H1 (cell line): ENCODE measurements around the gene COL8A2. TPM values are rescaled to one million over a fixed set of nuclear protein-coding genes. Genes with fewer than 3 reads are reported as not detected.

Experiments
- CTCF ChIA-PET: fragments of 300-600 bp; sonication (Branson Sonifier 250); formaldehyde crosslinking; loops from one replicate; lab custom pipeline; 2021; ENCODE audit not compliant: partially characterized antibody; lab: Charles Lee
- POLR2A ChIA-PET: fragments of 300-600 bp; sonication (Branson Sonifier 250); formaldehyde crosslinking; loops from one replicate; lab custom pipeline; 2021; ENCODE audit warnings: inconsistent platforms; ENCODE audit not compliant: partially characterized antibody; lab: Charles Lee
- DNase-seq, 2 experiments: peaks; one replicate each; pipeline versions ENCODE4 v3.0.0 to v3.0.0-alpha.2; 2010 to 2022; ENCODE audit warnings: low spot score in 2 of 2, low read depth in 1 of 2, mixed read lengths in 1 of 2
- FAIRE-seq: peaks from 2 replicates; lab custom pipeline; 2011; peaks lifted over from hg19 to GRCh38; lab: Jason Lieb, UNC
- H2AFZ ChIP-seq: 2 replicates; pipeline ENCODE4 v1.8.1; 2012; ENCODE audit warnings: low read length, inconsistent platforms
- H2AK5ac ChIP-seq: 2 replicates; pipeline ENCODE4 v1.6.1; 2013; ENCODE audit warnings: low read depth, low read length
- H2BK120ac ChIP-seq: replicated peaks from 2 replicates; pipeline ENCODE3; 2013; ENCODE audit warnings: low read depth, low read length, inconsistent platforms
- H2BK12ac ChIP-seq: 2 replicates; pipeline ENCODE4 v1.6.1; 2013; ENCODE audit warnings: low read depth, low read length
- H2BK15ac ChIP-seq: 2 replicates; pipeline ENCODE4 v1.6.1; 2013; ENCODE audit warnings: low read length
- H2BK20ac ChIP-seq: 2 replicates; pipeline ENCODE4 v1.6.1; 2013; ENCODE audit warnings: low read length
- H2BK5ac ChIP-seq: 2 replicates; pipeline ENCODE4 v1.6.1; 2013; ENCODE audit warnings: low read depth, low read length
- H3K14ac ChIP-seq: 2 replicates; pipeline ENCODE4 v1.6.1; 2013; ENCODE audit warnings: inconsistent platforms; ENCODE audit not compliant: insufficient read length
- H3K18ac ChIP-seq: 2 replicates; pipeline ENCODE4 v1.6.1; 2013; ENCODE audit warnings: low read length; ENCODE audit errors: extremely low read depth
- H3K23ac ChIP-seq: 2 replicates; pipeline ENCODE4 v1.6.1; 2013; ENCODE audit warnings: inconsistent platforms; ENCODE audit not compliant: insufficient read length
- H3K23me2 ChIP-seq: 2 replicates; pipeline ENCODE4 v1.6.1; 2013; ENCODE audit warnings: low read depth, low read length
- H3K27ac ChIP-seq: 2 replicates; pipeline ENCODE4 v1.6.1; 2011; ENCODE audit warnings: low read depth, low read length, inconsistent platforms
- H3K27me3 ChIP-seq, 4 experiments: replicated peaks in 1 of 4; 1 replicate in 1 of 4; 2 replicates in 3 of 4; pipeline versions ENCODE4 v1.6.1 to v1.8.1; 2011 to 2013; ENCODE audit warnings: low read length in 3 of 4, mild to moderate bottlenecking in 3 of 4, inconsistent platforms in 2 of 4, mixed read lengths in 2 of 4, moderate library complexity in 1 of 4; ENCODE audit not compliant: control insufficient read depth in 3 of 4, insufficient read depth in 3 of 4; ENCODE audit errors: extremely low read depth in 1 of 4
- H3K36me3 ChIP-seq, 4 experiments: 2 replicates each; pipeline versions ENCODE4 v1.6.1 to v1.8.1; 2011 to 2013; ENCODE audit warnings: mild to moderate bottlenecking in 4 of 4, low read length in 3 of 4, moderate library complexity in 2 of 4, control low read depth in 1 of 4, inconsistent platforms in 1 of 4; ENCODE audit not compliant: insufficient read depth in 4 of 4, control insufficient read depth in 2 of 4
- H3K4ac ChIP-seq: replicated peaks from 2 replicates; pipeline ENCODE3; 2013; ENCODE audit warnings: low read length, low read depth, mixed read lengths, inconsistent platforms; ENCODE audit not compliant: insufficient read length
- H3K4me1 ChIP-seq, 4 experiments: replicated peaks in 1 of 4; 1 replicate in 1 of 4; 2 replicates in 3 of 4; pipeline versions ENCODE4 v1.6.1 to v1.8.1; 2011 to 2013; ENCODE audit warnings: low read length in 3 of 4, inconsistent platforms in 2 of 4, mixed read lengths in 1 of 4; ENCODE audit not compliant: insufficient read depth in 4 of 4, control insufficient read depth in 3 of 4
- H3K4me2 ChIP-seq, 2 experiments: 2 replicates each; pipeline versions ENCODE4 v1.6.1 to v1.8.1; 2011 to 2013; ENCODE audit warnings: low read depth in 2 of 2, low read length in 2 of 2, control low read depth in 1 of 2, inconsistent platforms in 1 of 2, mild to moderate bottlenecking in 1 of 2; ENCODE audit not compliant: insufficient read depth in 1 of 2
- H3K4me3 ChIP-seq, 4 experiments: fragments of 200-600, 300-600 bp in 1 of 4; sonication (generic), shearing (Covaris generic), sonication (Bioruptor Twin) in 1 of 4; 2 replicates each; pipeline versions ENCODE4 v1.5.1 to v1.8.1; 2011 to 2016; ENCODE audit warnings: low read length in 4 of 4, low read depth in 3 of 4, control low read depth in 2 of 4, inconsistent platforms in 2 of 4, mild to moderate bottlenecking in 2 of 4, mixed read lengths in 1 of 4, moderate library complexity in 1 of 4; ENCODE audit not compliant: insufficient read depth in 2 of 4; ENCODE audit errors: extremely low read depth in 1 of 4
- H3K56ac ChIP-seq: replicated peaks from 2 replicates; pipeline ENCODE3; 2013; ENCODE audit warnings: low read depth, mild to moderate bottlenecking, mixed read lengths, low read length, inconsistent platforms; ENCODE audit not compliant: insufficient read length
- H3K79me1 ChIP-seq: 2 replicates; pipeline ENCODE4 v1.6.1; 2013; ENCODE audit warnings: low read depth, low read length, control low read depth
- H3K79me2 ChIP-seq, 2 experiments: 2 replicates each; pipeline versions ENCODE4 v1.6.1 to v1.8.1; 2012 to 2013; ENCODE audit warnings: low read length in 2 of 2, mild to moderate bottlenecking in 2 of 2, inconsistent platforms in 1 of 2; ENCODE audit not compliant: insufficient read depth in 2 of 2, control insufficient read depth in 1 of 2
- H3K9ac ChIP-seq, 4 experiments: replicated peaks in 1 of 4; 1 replicate in 1 of 4; 2 replicates in 3 of 4; pipeline versions ENCODE4 v1.6.1 to v1.8.1; 2011 to 2013; ENCODE audit warnings: low read depth in 3 of 4, low read length in 3 of 4, control low read depth in 2 of 4, mild to moderate bottlenecking in 2 of 4, moderate library complexity in 2 of 4, inconsistent platforms in 1 of 4; ENCODE audit errors: extremely low read depth in 1 of 4
- H3K9me3 ChIP-seq, 2 experiments: 2 replicates each; pipeline versions ENCODE4 v1.6.1 to v1.8.1; 2012 to 2013; ENCODE audit warnings: mild to moderate bottlenecking in 2 of 2, moderate library complexity in 2 of 2, control low read depth in 1 of 2, inconsistent platforms in 1 of 2, low read depth in 1 of 2, low read length in 1 of 2, mixed read lengths in 1 of 2; ENCODE audit not compliant: insufficient read depth in 2 of 2
- H4K20me1 ChIP-seq, 2 experiments: replicated peaks in 1 of 2; 2 replicates each; pipeline versions ENCODE3 to v1.8.1; 2011 to 2013; ENCODE audit warnings: inconsistent platforms in 2 of 2, low read length in 2 of 2, mild to moderate bottlenecking in 1 of 2; ENCODE audit not compliant: insufficient read depth in 2 of 2, control insufficient read depth in 1 of 2
- H4K5ac ChIP-seq: 2 replicates; pipeline ENCODE4 v1.6.1; 2013; ENCODE audit warnings: low read length, low read depth, mixed read lengths, inconsistent platforms; ENCODE audit not compliant: insufficient read length
- H4K8ac ChIP-seq: 2 replicates; pipeline ENCODE4 v1.8.0; 2013; ENCODE audit warnings: mild to moderate bottlenecking, moderate library complexity, low read length, inconsistent platforms; ENCODE audit not compliant: insufficient read depth; ENCODE audit errors: extremely low read depth
- H4K91ac ChIP-seq: replicated peaks from 2 replicates; pipeline ENCODE3; 2013; ENCODE audit warnings: low read length, mixed read lengths, inconsistent platforms; ENCODE audit not compliant: insufficient read length
- ATF2 ChIP-seq: IDR thresholded peaks from 2 replicates; pipeline ENCODE4 v1.6.1; 2012; ENCODE audit warnings: low read length, inconsistent platforms
- ATF3 ChIP-seq: IDR thresholded peaks from 2 replicates; pipeline ENCODE4 v1.6.1; 2011; ENCODE audit warnings: low read depth, mild to moderate bottlenecking, low read length; ENCODE audit not compliant: insufficient read depth
- EGR1 ChIP-seq: IDR thresholded peaks from 2 replicates; pipeline ENCODE4 v1.6.1; 2011; ENCODE audit warnings: low read depth, low read length, borderline replicate concordance
- EP300 ChIP-seq, 2 experiments: IDR thresholded peaks; 1 replicate in 1 of 2; 2 replicates in 1 of 2; pipeline ENCODE4 v1.6.1; 2011 to 2012; ENCODE audit warnings: low read depth in 2 of 2, low read length in 2 of 2, mild to moderate bottlenecking in 2 of 2, borderline replicate concordance in 1 of 2, inconsistent platforms in 1 of 2, moderate library complexity in 1 of 2
- EZH2 ChIP-seq: fragments of 200-600 bp; sonication (generic); IDR thresholded peaks from 2 replicates; pipeline ENCODE4 v1.7.1; 2012; ENCODE audit warnings: low read depth, mild to moderate bottlenecking, moderate library complexity, low read length, inconsistent platforms; ENCODE audit not compliant: severe bottlenecking
- GABPA ChIP-seq: IDR thresholded peaks from 2 replicates; pipeline ENCODE4 v1.6.1; 2011; ENCODE audit warnings: mild to moderate bottlenecking, low read length, moderate library complexity, borderline replicate concordance; ENCODE audit not compliant: insufficient read depth
- POLR2A ChIP-seq, 2 experiments: IDR thresholded peaks; 1 replicate in 1 of 2; 2 replicates in 1 of 2; pipeline ENCODE4 v1.6.1; 2011; ENCODE audit warnings: low read depth in 2 of 2, low read length in 2 of 2, mild to moderate bottlenecking in 2 of 2; ENCODE audit errors: control extremely low read depth in 1 of 2
- RNF2 ChIP-seq: fragments of 200-900, 300-1000 bp; sonication (generic); IDR thresholded peaks from 2 replicates; pipeline ENCODE4 v1.7.1; 2016; ENCODE audit warnings: borderline replicate concordance, low read depth, mild to moderate bottlenecking, antibody characterized with exemption, low read length; ENCODE audit not compliant: poor library complexity, severe bottlenecking; ENCODE audit errors: missing control alignments
- SP2 ChIP-seq: IDR thresholded peaks from 2 replicates; pipeline ENCODE4 v1.6.1; 2012; ENCODE audit warnings: mild to moderate bottlenecking, low read length, inconsistent platforms
- TAF1 ChIP-seq: IDR thresholded peaks from 2 replicates; pipeline ENCODE4 v1.6.1; 2011; ENCODE audit warnings: mild to moderate bottlenecking, low read depth, low read length
- TCF12 ChIP-seq: IDR thresholded peaks from 2 replicates; pipeline ENCODE4 v1.6.1; 2011; ENCODE audit warnings: low read depth, mild to moderate bottlenecking, low read length
- TEAD4 ChIP-seq: IDR thresholded peaks from 2 replicates; pipeline ENCODE4 v1.6.1; 2012; ENCODE audit warnings: low read depth, low read length, inconsistent platforms, mixed read lengths
- WGBS, 2 experiments: shearing (Covaris generic) in 1 of 2; methylation state at CpG; one replicate each; pipeline versions ENCODE4 v1.1.6 to v1.1.7; 2013 to 2015; ENCODE audit warnings: low lambda C conversion rate in 2 of 2, mixed read lengths in 2 of 2, inconsistent platforms in 1 of 2, low coverage in 1 of 2, missing lambda C conversion rate in 1 of 2; ENCODE audit not compliant: insufficient replicate concordance in 2 of 2, insufficient coverage in 1 of 2, insufficient read length in 1 of 2; ENCODE audit errors: extremely low coverage in 1 of 2, missing lambda C conversion rate in 1 of 2; 5-methylcytosine and 5-hydroxymethylcytosine counted together
- polyA plus RNA-seq, 7 experiments: library from polyadenylated mRNA; depleted of rRNA in 3 of 7; stranded (reverse) in 5 of 7; unstranded in 2 of 7; fragments of >200 nt in 5 of 7; fragments of 200-250 nt in 2 of 7; gene quantifications; 1 replicate in 5 of 7; 2 replicates in 1 of 7; 4 replicates in 1 of 7; pipeline versions ENCODE4 v1.2.1 to v1.2.3, GENCODE V29; 2011 to 2013; ENCODE audit warnings: missing spikeins in 2 of 7, mixed read lengths in 2 of 7
- total RNA-seq: library from RNA; stranded (reverse); fragmentation: NEBNext Ultra II Directional; extraction: Animal tissue kit (Norgen Biotek cat#: 25700); gene quantifications from 2 replicates; pipeline ENCODE4 v1.2.1, GENCODE V29; 2021

COL8A2 gene
- total and polyA plus RNA-seq, 2 of the 8 experiments (the other 6 are each of a cell fraction or from before 2014, with no cell fraction given), result 2.1 to 2.8 TPM

- 0 out of 2 replicates have a peak, but pooled peaks cover 4% of the 10 kb centered on the region for H3K79me1 ChIP-seq
- no peak overlapping the region for H3K27ac ChIP-seq
- no peak overlapping the region for H3K14ac ChIP-seq
- DNase-seq, result no peak
- ChIA-PET POLR2A (no interaction called here), CTCF (interaction anchor here (0.6 to 20.9 kb wide), 4 partner anchors 9 to 37 kb away, joined by 3 to 738 read pairs (median 6); partner anchors contain the start of gene ADPRS)
- H3K4ac ChIP-seq, result no peak overlapping the region
- no peaks in the 10 kb centered on the region for H3K23me2 ChIP-seq
- no peaks in the 10 kb centered on the region for H3K4me1 ChIP-seq
- H3K79me2 ChIP-seq, result no peaks in the 10 kb centered on the region
- no peak overlapping the region for H2BK12ac ChIP-seq
- no peak overlapping the region for H3K56ac ChIP-seq
- H4K5ac ChIP-seq, result no peak overlapping the region
- WGBS, 2 experiments, result 86% methylated on average over 1 of the region's 1 CpG; no CpG with 5 or more reads in 1 of the 2 experiments
- peaks cover 0 to 2% of the 10 kb centered on the region in 2 experiments for H4K20me1 ChIP-seq
- H3K23ac ChIP-seq, result no peak overlapping the region
- H2BK120ac ChIP-seq, result no peak overlapping the region
- no peak overlapping the region for H2AFZ ChIP-seq
- FAIRE-seq, result no peak
- H2AK5ac ChIP-seq, result no peak overlapping the region
- H4K8ac ChIP-seq, result no peak overlapping the region
- no peak overlapping the region for H3K4me2 ChIP-seq
- H3K4me3 ChIP-seq, result no peak overlapping the region
- H4K91ac ChIP-seq, result no peak overlapping the region
- no peaks in the 10 kb centered on the region for H3K27me3 ChIP-seq
- peaks cover 0 to 3% (median 0%) of the 10 kb centered on the region in 4 experiments; a peak in 4 of 8 replicates for H3K36me3 ChIP-seq
- H2BK15ac ChIP-seq, result no peak overlapping the region
- H2BK5ac ChIP-seq, result no peak overlapping the region
- no peaks in the 10 kb centered on the region for H3K9me3 ChIP-seq
- H2BK20ac ChIP-seq, result no peak overlapping the region
- H3K9ac ChIP-seq, result no peak overlapping the region
- no peak overlapping the region for H3K18ac ChIP-seq
- TF ChIP-seq POLR2A (IDR thresholded peaks at IDR 0.05; ENCODE audit: control extremely low read depth in 1 of 2, low read depth in 2 of 2, low read length in 2 of 2), result no peak
- TF ChIP-seq GABPA, result no peak
- no peak for TF ChIP-seq ATF3
- no peak for TF ChIP-seq ATF2
- TF ChIP-seq SP2, result no peak
- TF ChIP-seq EGR1, result no peak
- no peak for TF ChIP-seq TCF12
- TF ChIP-seq TAF1, result no peak
- no peak for TF ChIP-seq EP300 (IDR thresholded peaks at IDR 0.05; ENCODE audit: borderline replicate concordance in 1 of 2, low read depth in 2 of 2, low read length in 2 of 2)
- no peak for TF ChIP-seq EZH2
- TF ChIP-seq RNF2, result no peak
- no peak for TF ChIP-seq TEAD4
These were observed 17.1 kb upstream of the COL8A2 start for GRCh38 chr1:36142121-36142520.
